ENCODE measurements around the gene PSD.
A peak's percentile ranks its signal among the peaks of the same experiment; 100 is the strongest.

Gene PSD

DNA sequence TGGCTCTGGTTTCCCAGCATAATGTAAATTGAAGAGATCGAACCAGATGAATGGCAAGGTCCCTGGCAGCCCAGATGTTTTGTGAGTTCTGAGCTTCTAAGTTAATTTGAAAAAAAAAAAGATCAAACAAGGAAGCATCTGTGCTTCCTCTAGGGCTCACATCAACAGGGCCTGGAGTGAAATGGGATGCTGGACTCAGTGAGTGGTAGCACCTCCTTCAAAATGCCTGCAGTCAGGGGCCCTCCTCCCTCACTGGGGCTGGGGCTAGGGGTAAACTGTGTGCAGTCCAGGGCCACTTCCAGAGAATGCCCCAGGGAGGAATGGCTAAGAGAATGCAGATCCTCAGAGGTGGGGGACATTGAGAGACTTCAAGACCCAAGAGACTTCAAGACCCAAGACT lies 19.8 kb upstream of the PSD start:
- no peak for DNase-seq (ENCODE audit: low read depth in 2 of 2)

DNA sequence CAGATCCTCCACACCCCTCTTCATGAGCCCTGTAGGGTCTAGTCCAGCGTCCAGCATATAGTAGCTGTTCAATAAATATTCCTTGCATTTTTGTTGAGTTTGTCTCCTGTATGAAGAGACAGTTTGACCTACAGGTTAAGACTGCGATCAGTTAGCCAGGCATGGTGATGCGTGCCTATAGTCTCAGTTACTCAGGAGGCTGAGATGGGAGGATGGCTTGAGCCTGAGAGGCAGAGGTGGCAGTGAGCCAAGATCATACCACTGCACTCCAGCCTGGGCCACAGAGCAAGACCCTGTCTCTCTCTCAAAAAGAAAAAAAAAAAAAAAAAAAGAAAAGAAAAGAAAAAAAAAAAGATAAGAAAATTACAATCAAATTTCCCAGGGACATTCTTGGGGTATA lies 18.9 kb upstream of the PSD start:
- no peak for DNase-seq (ENCODE audit: low read depth in 2 of 2)

DNA sequence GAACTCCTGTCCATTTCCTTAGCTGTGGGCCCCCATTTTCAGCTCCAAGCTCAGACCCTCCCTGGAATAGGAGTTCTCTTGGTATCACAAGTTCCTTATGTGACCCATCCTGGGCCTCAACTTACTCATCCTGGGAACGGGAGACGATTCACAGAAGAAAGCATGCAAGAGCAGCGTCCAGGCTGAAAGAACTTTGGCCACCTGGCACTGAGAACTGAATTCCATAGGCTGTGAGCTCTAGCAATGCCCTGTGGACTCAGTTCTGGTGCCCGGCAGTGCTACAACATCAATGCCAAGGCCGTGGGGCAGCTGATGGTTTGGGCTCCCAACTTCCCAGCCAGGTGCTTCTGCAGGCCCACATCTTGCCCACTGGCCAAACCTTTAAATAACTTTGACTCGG lies 17.7 kb upstream of the PSD start:
- no peak for DNase-seq (ENCODE audit: low read depth in 2 of 2)

GRCh38 chr10:102435529-102436233 lies 17.1 kb upstream of the PSD start:
- no peak for DNase-seq (ENCODE audit: low read depth in 2 of 2)

- DNase-seq (ENCODE audit: low read depth in 2 of 2), result no peak
These were observed 16.5 kb upstream of the PSD start for GRCh38 chr10:102435133-102435497.

- no peak for DNase-seq (ENCODE audit: low read depth in 2 of 2)
These were observed 16.0 kb upstream of the PSD start for GRCh38 chr10:102434394-102435132.

- DNase-seq (ENCODE audit: low read depth in 2 of 2), result no peak
These were observed 15.0 kb upstream of the PSD start for GRCh38 chr10:102433619-102434046.

- peak; percentile 96 for DNase-seq (ENCODE audit: low read depth in 2 of 2)
These were observed 13.8 kb upstream of the PSD start, which contains the start of gene CUEDC2 for GRCh38 chr10:102432162-102432950. Gene CUEDC2, minus strand, starts transcription at chr10:102432574. Its CDS starts 7,386 bp downstream, at chr10:102425188.

- DNase-seq (ENCODE audit: low read depth in 2 of 2), result no peak
These were observed 13.0 kb upstream of the PSD start for GRCh38 chr10:102431452-102432124.

GRCh38 chr10:102429468-102429867 lies 10.9 kb upstream of the PSD start:
- DNase-seq (ENCODE audit: low read depth in 2 of 2), result no peak

DNA sequence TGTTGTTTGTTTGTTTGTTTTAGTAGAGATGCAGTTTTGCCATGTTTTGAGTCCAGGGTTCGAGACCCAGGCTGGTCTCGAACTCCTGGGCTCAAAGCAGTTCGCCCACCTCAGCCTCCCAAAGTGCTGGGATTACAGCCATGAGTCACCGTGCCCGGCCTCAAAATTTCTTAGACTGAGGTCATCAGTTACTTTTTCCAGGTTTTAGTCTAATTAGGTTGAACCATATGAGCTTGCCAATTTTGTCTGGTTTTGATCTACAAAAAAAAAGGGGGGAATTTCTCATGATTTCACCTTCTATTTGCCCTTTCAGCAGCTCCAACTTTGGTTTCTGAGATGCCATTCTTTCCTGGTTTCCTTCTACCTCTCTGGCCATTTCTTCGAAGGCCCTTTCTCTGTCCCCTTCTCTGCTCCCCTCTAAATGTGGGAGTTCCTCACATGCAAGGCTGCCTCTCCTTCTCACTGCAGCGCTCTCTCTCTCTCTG lies 8.3 kb upstream of the PSD start:
- no peak for DNase-seq (ENCODE audit: low read depth in 2 of 2)

DNA sequence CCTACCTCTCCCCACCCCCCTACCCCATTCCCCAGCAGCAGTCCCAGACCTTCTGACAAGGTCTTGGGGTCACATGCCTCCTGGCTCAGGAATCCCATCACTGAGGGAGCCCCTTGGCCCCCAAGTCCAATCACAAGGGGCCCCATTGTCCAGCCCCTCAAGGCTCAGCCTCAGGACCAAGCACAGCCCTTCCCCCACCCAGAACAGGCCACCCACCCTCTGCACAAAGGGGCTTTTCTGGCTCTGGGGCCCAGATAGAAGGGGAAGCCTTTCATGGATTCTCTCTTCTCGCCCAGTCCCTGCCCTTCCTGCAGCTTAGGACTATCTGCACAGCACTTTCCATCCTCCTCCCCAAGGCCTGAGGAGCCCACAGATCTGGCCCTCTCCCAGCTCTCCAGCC lies 6.9 kb upstream of the PSD start:
- DNase-seq (ENCODE audit: low read depth in 2 of 2), result no peak

GRCh38 chr10:102424916-102425315 lies 6.3 kb upstream of the PSD start:
- DNase-seq (ENCODE audit: low read depth in 2 of 2), result no peak

DNA sequence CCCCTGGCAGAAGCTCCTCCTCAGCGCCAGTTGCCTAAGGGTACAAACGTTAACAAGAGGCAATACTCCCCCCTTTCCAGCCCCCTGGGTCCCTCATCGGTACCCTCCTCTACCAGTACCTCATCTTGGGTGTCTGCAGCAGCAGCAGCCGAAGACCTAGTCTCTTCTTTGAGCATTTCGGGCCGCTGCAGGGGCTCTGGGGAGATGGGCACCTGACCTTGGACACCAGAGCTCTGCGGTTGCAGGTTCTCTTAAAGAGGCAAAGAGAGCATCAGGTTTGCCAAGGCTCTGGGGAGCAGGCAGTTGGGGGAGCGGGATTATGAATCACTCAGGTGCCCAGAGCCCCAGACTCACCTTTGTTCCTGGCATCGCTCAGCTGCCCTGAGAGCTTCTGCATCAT lies 5.6 kb upstream of the PSD start:
- no peak for DNase-seq (ENCODE audit: low read depth in 2 of 2)

GRCh38 chr10:102423372-102423968 lies 4.9 kb upstream of the PSD start:
- DNase-seq (ENCODE audit: low read depth in 2 of 2), result no peak

- DNase-seq (ENCODE audit: low read depth in 2 of 2), result no peak
These were observed 4.1 kb upstream of the PSD start for GRCh38 chr10:102422545-102423129.

DNA sequence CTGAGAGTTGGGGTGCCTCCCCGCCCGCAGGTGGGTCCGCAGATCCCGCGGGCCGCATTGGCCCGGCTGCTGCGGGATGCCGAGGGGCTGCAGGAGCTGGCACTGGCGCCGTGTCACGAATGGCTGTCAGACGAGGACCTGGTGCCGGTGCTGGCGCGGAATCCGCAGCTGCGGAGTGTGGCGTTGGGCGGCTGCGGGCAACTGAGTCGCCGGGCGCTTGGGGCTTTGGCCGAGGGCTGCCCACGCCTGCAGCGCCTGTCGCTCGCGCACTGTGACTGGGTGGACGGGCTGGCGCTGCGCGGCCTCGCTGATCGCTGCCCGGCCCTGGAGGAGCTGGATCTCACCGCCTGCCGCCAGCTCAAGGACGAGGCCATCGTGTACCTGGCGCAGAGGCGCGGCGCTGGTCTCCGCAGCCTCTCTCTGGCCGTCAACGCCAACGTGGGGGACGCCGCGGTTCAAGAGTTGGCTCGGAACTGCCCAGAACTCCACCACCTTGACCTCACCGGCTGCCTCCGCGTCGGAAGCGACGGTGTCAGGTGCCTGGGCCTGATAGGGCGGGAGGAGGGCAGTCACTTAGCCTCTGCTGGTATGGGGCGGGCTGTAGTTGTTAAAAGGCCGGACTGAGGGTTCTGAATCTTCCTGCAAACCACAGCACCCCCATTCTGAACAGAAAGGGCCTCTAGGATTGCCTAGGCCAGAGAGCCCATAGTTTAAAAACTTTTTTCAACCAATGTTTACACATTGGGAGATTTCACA lies 3.4 kb upstream of the PSD start:
- no peak for DNase-seq (ENCODE audit: low read depth in 2 of 2)

DNA sequence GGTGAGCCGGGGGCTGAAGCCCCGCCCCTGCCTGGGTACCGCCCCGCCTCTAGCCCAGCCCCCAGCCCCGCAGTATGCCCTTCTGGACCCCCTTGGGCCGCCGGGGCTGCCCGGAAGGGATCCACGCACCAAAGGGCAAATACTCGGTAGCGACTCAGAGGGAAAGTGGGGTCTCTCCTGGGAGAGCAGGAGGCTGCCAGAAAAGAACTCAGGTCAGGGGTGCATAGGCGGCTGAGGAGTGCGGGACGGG lies 2.8 kb upstream of the PSD start:
- no peak for DNase-seq (ENCODE audit: low read depth in 2 of 2)

DNA sequence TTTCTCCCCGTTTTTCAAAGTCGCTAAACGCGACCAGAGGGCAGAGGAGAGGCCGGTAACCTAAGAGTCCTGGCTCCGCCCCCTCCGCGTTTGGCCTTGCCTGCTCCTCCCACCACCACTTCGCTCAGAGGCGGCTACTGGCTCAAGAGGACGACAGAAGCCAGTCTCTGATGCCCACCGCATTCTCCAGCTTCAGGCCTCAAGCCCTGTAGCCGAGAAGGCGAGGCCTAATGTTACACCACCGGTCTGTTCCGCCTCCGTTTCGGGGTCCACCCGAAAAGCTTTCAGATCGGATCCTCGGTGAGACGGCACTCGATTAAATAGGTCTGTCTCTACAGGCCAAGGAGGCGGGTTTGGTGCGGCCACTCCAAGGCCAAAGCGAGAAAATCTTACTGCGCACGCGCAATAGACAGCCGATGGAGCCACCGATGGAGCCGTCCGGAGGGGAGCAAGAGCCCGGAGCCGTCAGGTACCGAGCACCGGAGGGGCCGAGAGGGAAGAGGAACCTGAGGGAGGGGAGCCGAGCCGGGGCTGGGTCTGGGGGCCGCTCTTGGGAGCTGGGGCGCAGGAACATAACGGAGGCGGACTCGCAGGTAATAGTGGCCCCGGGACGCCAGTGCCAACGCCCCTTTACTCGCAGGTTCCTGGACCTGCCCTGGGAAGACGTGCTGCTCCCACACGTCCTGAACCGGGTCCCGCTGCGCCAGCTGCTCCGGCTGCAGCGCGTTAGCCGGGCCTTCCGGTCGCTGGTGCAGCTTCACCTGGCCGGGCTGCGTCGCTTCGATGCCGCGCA lies 2.3 kb upstream of the PSD start, which contains the start of gene FBXL15:
Gene FBXL15 (plus strand): TSS at position 123 of the 793 bp plus-strand sequence. CDS start 294 bp downstream, at position 417.
- peak; percentile 95 for DNase-seq (ENCODE audit: low read depth in 2 of 2)

All from fibroblast of skin of left quadriceps (primary cell).